IMR-90 (cell line): ENCODE results near the gene HLA-DPA1. TPM values are rescaled to one million over a fixed set of nuclear protein-coding genes. Genes with fewer than 3 reads are reported as not detected.

Source experiments
- ATAC-seq: fragments of 200-7000 bp; cut with Tn5 transposase; 2 replicates; pipeline ENCODE4 v1.9.1; 2020; ENCODE audit warnings: low read depth, mild to moderate bottlenecking, moderate library complexity
- BruUV-seq: library from RNA; stranded (reverse); fragments of 400-500 nt; replicated peaks from 2 replicates; lab custom pipeline; 2021; lab: Mats Ljungman, UMichigan
- CTCF ChIA-PET: fragments of 300-600 bp; formaldehyde crosslinking; extraction: SDS; loops from one replicate; lab custom pipeline; 2021; ENCODE audit warnings: antibody characterized with exemption; lab: Yijun Ruan, JAX
- POLR2A ChIA-PET: fragments of 300-600 bp; sonication (Branson Sonifier 250); formaldehyde crosslinking; loops from one replicate; lab custom pipeline; 2022; ENCODE audit warnings: antibody characterized with exemption; ENCODE audit not compliant: unreplicated experiment; lab: Charles Lee
- DNase-seq: peaks from one replicate; pipeline ENCODE4 v3.0.0; 2013
- H2AFZ ChIP-seq: replicated peaks from 2 replicates; pipeline ENCODE3; 2013; ENCODE audit warnings: low read length, mild to moderate bottlenecking; ENCODE audit not compliant: poor library complexity
- H2AK5ac ChIP-seq: 2 replicates; pipeline ENCODE4 v1.6.1; 2013; ENCODE audit warnings: low read depth, low read length, inconsistent platforms
- H2AK9ac ChIP-seq: replicated peaks from 2 replicates; pipeline ENCODE3; 2013; ENCODE audit warnings: mild to moderate bottlenecking, low read depth, low read length, moderate library complexity; ENCODE audit not compliant: poor library complexity
- H2BK120ac ChIP-seq: 2 replicates; pipeline ENCODE4 v1.6.1; 2013; ENCODE audit warnings: low read depth, low read length, inconsistent platforms
- H2BK15ac ChIP-seq: 3 replicates; pipeline ENCODE4 v1.6.1; 2013; ENCODE audit warnings: low read depth, low read length, inconsistent platforms
- H2BK20ac ChIP-seq: 2 replicates; pipeline ENCODE4 v1.6.1; 2013; ENCODE audit warnings: low read depth, mild to moderate bottlenecking, inconsistent platforms, low read length, moderate library complexity
- H2BK5ac ChIP-seq: 2 replicates; pipeline ENCODE4 v1.6.1; 2013; ENCODE audit warnings: mild to moderate bottlenecking, low read depth, low read length, inconsistent platforms; ENCODE audit not compliant: poor library complexity, severe bottlenecking
- H3K14ac ChIP-seq: replicated peaks from 2 replicates; pipeline ENCODE4 v1.6.1; 2013; ENCODE audit warnings: low read depth, low read length, inconsistent platforms
- H3K18ac ChIP-seq: 2 replicates; pipeline ENCODE4 v1.6.1; 2013; ENCODE audit warnings: low read depth, low read length, control low read depth
- H3K23ac ChIP-seq: 2 replicates; pipeline ENCODE4 v1.6.1; 2013; ENCODE audit warnings: low read depth, low read length, inconsistent platforms
- H3K27ac ChIP-seq: 2 replicates; pipeline ENCODE4 v1.5.1; 2013; ENCODE audit warnings: mild to moderate bottlenecking, control low read depth, low read length; ENCODE audit not compliant: insufficient read depth
- H3K27me3 ChIP-seq: 2 replicates; pipeline ENCODE4 v1.6.1; 2013; ENCODE audit warnings: low read length; ENCODE audit not compliant: control insufficient read depth, insufficient read depth
- H3K36me3 ChIP-seq: 2 replicates; pipeline ENCODE4 v1.6.1; 2013; ENCODE audit warnings: low read length, mixed read lengths; ENCODE audit not compliant: control insufficient read depth, insufficient read depth
- H3K4ac ChIP-seq: 2 replicates; pipeline ENCODE4 v1.6.1; 2013; ENCODE audit warnings: low read depth, low read length, inconsistent platforms
- H3K4me1 ChIP-seq: 2 replicates; pipeline ENCODE4 v1.6.1; 2013; ENCODE audit warnings: low read length, mixed read lengths; ENCODE audit not compliant: control insufficient read depth, insufficient read depth
- H3K4me2 ChIP-seq: 2 replicates; pipeline ENCODE4 v1.6.1; 2013; ENCODE audit warnings: low read depth, mild to moderate bottlenecking, control low read depth, low read length, moderate library complexity
- H3K4me3 ChIP-seq: 2 replicates; pipeline ENCODE4 v1.5.1; 2013; ENCODE audit warnings: low read depth, mild to moderate bottlenecking, control low read depth, low read length, moderate library complexity; ENCODE audit not compliant: insufficient read depth
- H3K56ac ChIP-seq: 2 replicates; pipeline ENCODE4 v1.6.1; 2013; ENCODE audit warnings: low read length, inconsistent platforms; ENCODE audit not compliant: insufficient read depth; ENCODE audit errors: extremely low read depth
- H3K79me1 ChIP-seq, 2 experiments: 2 replicates each; pipeline ENCODE4 v1.6.1; 2013; ENCODE audit warnings: low read length in 2 of 2, inconsistent platforms in 1 of 2, low read depth in 1 of 2
- H3K9ac ChIP-seq: 2 replicates; pipeline ENCODE4 v1.6.1; 2013; ENCODE audit warnings: low read depth, low read length, control low read depth
- H3K9me1 ChIP-seq: 2 replicates; pipeline ENCODE4 v1.6.1; 2013; ENCODE audit warnings: low read length, inconsistent platforms; ENCODE audit not compliant: insufficient read depth
- H3K9me3 ChIP-seq: 2 replicates; pipeline ENCODE4 v1.6.1; 2013; ENCODE audit warnings: low read length; ENCODE audit not compliant: control insufficient read depth, insufficient read depth
- H4K20me1 ChIP-seq: 2 replicates; pipeline ENCODE4 v1.6.1; 2013; ENCODE audit warnings: low read length, inconsistent platforms; ENCODE audit not compliant: insufficient read depth
- H4K5ac ChIP-seq: 2 replicates; pipeline ENCODE4 v1.6.1; 2013; ENCODE audit warnings: mild to moderate bottlenecking, low read depth, low read length, control low read depth
- H4K8ac ChIP-seq, 2 experiments: 2 replicates each; pipeline ENCODE4 v1.6.1; 2013; ENCODE audit warnings: low read depth in 2 of 2, low read length in 2 of 2, control low read depth in 1 of 2, inconsistent platforms in 1 of 2
- H4K91ac ChIP-seq: 2 replicates; pipeline ENCODE4 v1.6.1; 2013; ENCODE audit warnings: low read depth, low read length, inconsistent platforms; ENCODE audit not compliant: insufficient read depth
- WGBS, 2 experiments: methylation state at CpG; one replicate each; pipeline versions ENCODE4 v1.1.5 to v1.1.7; 2013; ENCODE audit warnings: missing lambda C conversion rate in 2 of 2; ENCODE audit not compliant: insufficient read length in 1 of 2; ENCODE audit errors: extremely low coverage in 2 of 2; 5-methylcytosine and 5-hydroxymethylcytosine counted together
- dilution Hi-C: fragments of 300-500 bp; cut with HindIII; formaldehyde crosslinking; loops from one replicate; pipeline ENCODE4 v1.14.3; 2018; ENCODE audit warnings: low sequenced_read_pairs; ENCODE audit not compliant: unreplicated experiment
- in situ Hi-C: fragments of 300-500 bp; cut with MboI; formaldehyde crosslinking; loops from 3 replicates; pipeline ENCODE4 v1.14.3; 2019; ENCODE audit warnings: low sequenced_read_pairs, inconsistent platforms, mixed read lengths
- intact Hi-C: fragments of 100-400 bp; cut with micrococcal nuclease; formaldehyde crosslinking; loops from 2 replicates; pipeline ENCODE4 v1.10.0; 2022
- polyA plus RNA-seq, 3 experiments: library from polyadenylated mRNA; depleted of rRNA; stranded (reverse); fragments of >200 nt; gene quantifications; 2 replicates each; pipeline ENCODE4 v1.2.3, GENCODE V29; 2012; ENCODE audit warnings: low replicate concordance in 1 of 3
- total RNA-seq: library from RNA; depleted of rRNA; stranded (reverse); fragments of >200 nt; gene quantifications from 2 replicates; pipeline ENCODE4 v1.2.3, GENCODE V29; 2012
- TF ChIP-seq, protein P1 (sequence below): fragments of 150-350 bp; IDR thresholded peaks from 2 replicates; pipeline ENCODE4 v1.6.1; 2017; ENCODE audit warnings: mild to moderate bottlenecking, antibody characterized with exemption, low read length, low read depth

The HLA-DPA1 gene
- total and polyA plus RNA-seq, 2 of the 4 experiments (the other 2 are of a cell fraction) = not detected

DNA sequence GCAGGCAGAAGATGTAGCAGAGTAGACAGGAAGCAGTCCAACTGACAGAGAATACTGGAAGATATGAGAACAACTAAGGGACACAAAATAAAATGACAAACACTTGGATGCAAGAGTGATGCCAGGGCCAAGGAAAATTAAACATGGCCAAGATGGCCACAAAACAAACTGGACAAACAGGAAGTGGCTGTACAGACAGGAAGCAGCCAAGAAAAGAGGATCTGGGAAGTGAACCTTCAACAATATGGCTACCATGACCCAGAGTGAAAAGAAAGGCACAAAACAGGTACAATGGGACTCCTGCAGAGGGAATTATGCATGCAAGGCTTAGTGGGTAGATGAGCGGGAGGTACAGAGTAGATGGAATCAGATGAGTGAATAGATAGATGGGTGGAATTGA, 31.4 kb upstream of the HLA-DPA1 start:
- dilution Hi-C loops (no loop called here), intact Hi-C loops (no loop called here), in situ Hi-C loops (no loop called here)
- Histone ChIP-seq H2AFZ (no peak overlapping the region), H3K27me3 (peaks cover 16% of the 10 kb centered on the region), H4K91ac (no peak overlapping the region), H4K8ac (no peak overlapping the region), H3K18ac (no peak overlapping the region), H2AK5ac (no peak overlapping the region), H3K4me2 (no peak overlapping the region), H3K23ac (no peak overlapping the region), H3K36me3 (no peaks in the 10 kb centered on the region), H3K4ac (no peak overlapping the region), H3K27ac (no peak overlapping the region), H4K5ac (no peak overlapping the region), H3K9ac (no peak overlapping the region), H3K9me1 (no peaks in the 10 kb centered on the region), H2BK20ac (no peak overlapping the region), H2BK120ac (no peak overlapping the region), H4K20me1 (no peaks in the 10 kb centered on the region), H3K56ac (no peak overlapping the region), H2AK9ac (no peak overlapping the region), H2BK15ac (no peak overlapping the region), H3K14ac (no peak overlapping the region), H3K4me1 (no peaks in the 10 kb centered on the region), H3K4me3 (no peak overlapping the region), H3K79me1 (no peaks in the 10 kb centered on the region), H3K9me3 (peaks cover 4% of the 10 kb centered on the region; the same call in 1 of the 2 replicates), H2BK5ac (no peak overlapping the region)
- TF ChIP-seq, protein P1, sequence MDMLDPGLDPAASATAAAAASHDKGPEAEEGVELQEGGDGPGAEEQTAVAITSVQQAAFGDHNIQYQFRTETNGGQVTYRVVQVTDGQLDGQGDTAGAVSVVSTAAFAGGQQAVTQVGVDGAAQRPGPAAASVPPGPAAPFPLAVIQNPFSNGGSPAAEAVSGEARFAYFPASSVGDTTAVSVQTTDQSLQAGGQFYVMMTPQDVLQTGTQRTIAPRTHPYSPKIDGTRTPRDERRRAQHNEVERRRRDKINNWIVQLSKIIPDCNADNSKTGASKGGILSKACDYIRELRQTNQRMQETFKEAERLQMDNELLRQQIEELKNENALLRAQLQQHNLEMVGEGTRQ = no peak
- no peak for DNase-seq
- CTCF ChIA-PET = no interaction called here
- POLR2A ChIA-PET = interaction anchor here (0.6 kb wide), 1 partner anchor 39 kb away, joined by 3 read pairs; no protein-coding TSS in a partner anchor
- BruUV-seq = no TSS peak
- WGBS, 2 experiments = 63% methylated on average over 1 of the region's 1 CpG; no CpG with 5 or more reads in 1 of the 2 experiments
- no peak for ATAC-seq
